ENCODE measurements around the gene F8A2.
"Not testable (repeated sequence)": the region's sequence is repeated elsewhere in the genome, so short reads cannot be mapped to it uniquely, and the experiment has no call there.

The F8A2 gene

DNA sequence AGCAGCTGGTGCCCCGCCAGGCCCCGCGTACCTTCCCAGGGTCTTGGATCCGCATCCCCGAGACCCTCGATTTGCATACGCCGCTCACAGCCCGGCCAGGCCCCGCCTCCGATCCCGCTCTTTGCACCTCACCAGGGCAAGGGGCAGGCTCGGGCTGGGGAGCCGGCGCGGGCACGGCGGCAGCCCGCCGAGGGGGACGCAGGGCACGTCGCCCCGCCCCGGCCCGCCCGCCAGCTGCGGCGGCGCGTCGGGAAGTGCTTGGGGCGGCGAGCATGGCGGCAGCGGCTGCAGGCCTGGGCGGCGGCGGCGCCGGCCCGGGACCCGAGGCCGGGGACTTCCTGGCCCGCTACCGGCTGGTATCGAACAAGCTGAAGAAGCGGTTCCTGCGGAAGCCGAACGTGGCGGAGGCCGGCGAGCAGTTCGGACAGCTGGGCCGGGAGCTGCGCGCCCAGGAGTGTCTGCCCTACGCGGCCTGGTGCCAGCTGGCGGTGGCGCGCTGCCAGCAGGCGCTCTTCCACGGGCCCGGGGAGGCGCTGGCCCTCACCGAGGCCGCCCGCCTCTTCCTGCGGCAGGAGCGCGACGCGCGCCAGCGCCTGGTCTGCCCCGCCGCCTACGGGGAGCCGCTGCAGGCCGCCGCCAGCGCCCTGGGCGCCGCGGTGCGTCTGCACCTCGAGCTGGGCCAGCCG is at the start of gene F8A2:
TSS of gene F8A2 (plus strand) at position 253 of the 686 bp plus-strand sequence. CDS start at position 273, 20 bp downstream.
- H3K4me1 ChIP-seq (ENCODE audit: insufficient read depth, low read length, severe bottlenecking); H4K20me1 ChIP-seq (ENCODE audit: insufficient read depth, low read length); H3K36me3 ChIP-seq (ENCODE audit: insufficient read depth, low read length); H3K9ac ChIP-seq (ENCODE audit: low read length); H3K4me3 ChIP-seq (ENCODE audit: low read depth, low read length, poor library complexity, severe bottlenecking); H2AFZ ChIP-seq (ENCODE audit: low read length); H3K9me2 ChIP-seq (ENCODE audit: low read depth, low read length); H3F3A ChIP-seq (ENCODE audit: insufficient read depth, low read length); H3K27ac ChIP-seq (ENCODE audit: low read depth, low read length, poor library complexity, severe bottlenecking); H3K79me2 ChIP-seq (ENCODE audit: insufficient read depth, low read length); H3K27me3 ChIP-seq (ENCODE audit: insufficient read depth, low read length); H3K9me3 ChIP-seq (ENCODE audit: low read length); H3K4me2 ChIP-seq (ENCODE audit: low read length): not testable (repeated sequence)

GRCh38 chrX:155333544-155334100 is 48.3 kb upstream of the F8A2 start:
- no peak overlapping the region for H3K4me3 ChIP-seq (ENCODE audit: low read depth, low read length, poor library complexity, severe bottlenecking)
- H3F3A ChIP-seq (ENCODE audit: insufficient read depth, low read length), result no peaks in the 10 kb centered on the region
- TF ChIP-seq CTCF (IDR thresholded peaks at IDR 0.05; ENCODE audit: low read length) (no peak), EZH2 (IDR thresholded peaks at IDR 0.05; ENCODE audit: borderline replicate concordance, low read length) (no peak)
- H2AFZ ChIP-seq (ENCODE audit: low read length), result no peak overlapping the region
- no peaks in the 10 kb centered on the region for H4K20me1 ChIP-seq (ENCODE audit: insufficient read depth, low read length)
- no peak overlapping the region for H3K4me2 ChIP-seq (ENCODE audit: low read length)
- no peak overlapping the region for H3K9ac ChIP-seq (ENCODE audit: low read length)
- no peaks in the 10 kb centered on the region for H3K36me3 ChIP-seq (ENCODE audit: insufficient read depth, low read length)
- H3K9me2 ChIP-seq (ENCODE audit: low read depth, low read length), result no peaks in the 10 kb centered on the region
- H3K27ac ChIP-seq (ENCODE audit: low read depth, low read length, poor library complexity, severe bottlenecking), result no peak overlapping the region
- H3K79me2 ChIP-seq (ENCODE audit: insufficient read depth, low read length), result no peaks in the 10 kb centered on the region
- H3K9me3 ChIP-seq (ENCODE audit: low read length), result no peaks in the 10 kb centered on the region
- no peaks in the 10 kb centered on the region for H3K27me3 ChIP-seq (ENCODE audit: insufficient read depth, low read length)
- H3K4me1 ChIP-seq (ENCODE audit: insufficient read depth, low read length, severe bottlenecking), result no peaks in the 10 kb centered on the region

DNA sequence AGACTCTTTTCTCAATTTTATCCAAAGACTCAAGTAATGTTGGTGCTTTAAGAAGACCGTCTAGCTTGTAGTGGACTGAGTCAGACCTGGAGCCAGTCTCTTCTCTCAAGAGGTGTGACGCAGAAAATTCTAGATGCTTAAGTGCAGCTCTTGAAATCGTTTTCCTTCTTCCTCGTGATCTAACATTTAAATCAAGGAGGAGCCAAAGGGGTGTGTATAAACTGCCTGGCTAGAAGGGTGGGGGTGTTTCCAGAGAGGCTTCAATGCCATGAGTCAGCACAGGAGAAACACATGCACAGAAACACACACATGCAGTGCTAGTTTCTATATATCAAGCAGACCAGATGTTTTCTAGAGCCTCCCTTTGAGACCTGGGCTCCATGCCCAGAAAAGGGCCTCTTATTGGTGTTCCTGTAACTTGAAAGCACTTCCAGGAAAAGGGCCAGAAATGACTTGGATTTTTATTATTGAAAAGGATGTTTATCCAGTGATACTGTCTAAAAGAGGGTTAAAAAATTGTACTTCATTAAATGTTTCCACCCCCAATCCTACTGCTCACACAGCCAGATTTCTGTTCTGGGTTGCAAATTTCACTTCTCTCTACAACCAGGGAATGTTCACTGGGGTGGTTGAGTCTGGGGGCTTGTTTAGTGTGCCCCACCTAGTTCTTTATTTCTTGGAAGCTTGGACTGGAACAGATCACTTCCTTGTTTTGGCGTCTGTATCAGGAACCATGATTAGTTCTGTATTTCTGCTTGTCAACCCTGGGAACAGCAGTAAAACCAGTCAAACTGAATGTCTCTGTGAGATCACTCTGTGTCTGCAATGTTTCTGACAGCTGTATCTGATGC is 47.2 kb upstream of the F8A2 start, which contains the start of gene CLIC2:
TSS of gene CLIC2 (minus strand) at position 129 of the 851 bp plus-strand sequence. CDS start 187 bp downstream, outside the sequence.
- Histone ChIP-seq H3K4me3 (ENCODE audit: low read depth, low read length, poor library complexity, severe bottlenecking) (no peak within 1 kb of the TSS), H3K4me1 (ENCODE audit: insufficient read depth, low read length, severe bottlenecking) (no peaks in the 10 kb centered on the region), H3K27ac (ENCODE audit: low read depth, low read length, poor library complexity, severe bottlenecking) (no peak within 1 kb of the TSS), H3F3A (ENCODE audit: insufficient read depth, low read length) (no peaks in the 10 kb centered on the region), H3K9me3 (ENCODE audit: low read length) (no peaks in the 10 kb centered on the region), H3K9me2 (ENCODE audit: low read depth, low read length) (no peaks in the 10 kb centered on the region), H3K36me3 (ENCODE audit: insufficient read depth, low read length) (no peaks in the 10 kb centered on the region), H3K4me2 (ENCODE audit: low read length) (no peak within 1 kb of the TSS), H2AFZ (ENCODE audit: low read length) (no peak within 1 kb of the TSS), H4K20me1 (ENCODE audit: insufficient read depth, low read length) (no peaks in the 10 kb centered on the region), H3K9ac (ENCODE audit: low read length) (no peak within 1 kb of the TSS), H3K79me2 (ENCODE audit: insufficient read depth, low read length) (no peaks in the 10 kb centered on the region), H3K27me3 (ENCODE audit: insufficient read depth, low read length) (no peaks in the 10 kb centered on the region)
- TF ChIP-seq CTCF (IDR thresholded peaks at IDR 0.05; ENCODE audit: low read length), result no peak
- TF ChIP-seq EZH2 (IDR thresholded peaks at IDR 0.05; ENCODE audit: borderline replicate concordance, low read length), result no peak

DNA sequence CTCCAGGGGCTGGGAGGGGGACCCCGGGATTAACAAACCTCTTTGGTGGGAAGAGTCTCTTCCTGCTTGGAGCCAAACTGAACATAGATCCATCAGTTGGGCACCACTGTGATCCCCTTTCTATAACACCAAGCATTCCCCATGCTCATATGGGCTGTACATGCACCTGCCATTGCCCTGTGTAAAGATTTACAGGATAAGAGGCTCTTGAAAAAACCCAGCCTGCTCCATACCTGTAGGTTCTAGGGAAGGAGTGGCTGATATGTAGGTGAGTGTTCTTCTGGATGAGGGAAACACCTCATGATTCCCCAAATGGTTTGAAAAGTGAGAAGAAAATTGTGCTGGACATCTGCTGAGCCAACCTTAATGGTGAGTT is 46.6 kb upstream of the F8A2 start:
- H3K9ac ChIP-seq (ENCODE audit: low read length); H3K9me2 ChIP-seq (ENCODE audit: low read depth, low read length); H3K79me2 ChIP-seq (ENCODE audit: insufficient read depth, low read length); H3K4me1 ChIP-seq (ENCODE audit: insufficient read depth, low read length, severe bottlenecking); H3K36me3 ChIP-seq (ENCODE audit: insufficient read depth, low read length); H3F3A ChIP-seq (ENCODE audit: insufficient read depth, low read length); H3K27ac ChIP-seq (ENCODE audit: low read depth, low read length, poor library complexity, severe bottlenecking); H3K9me3 ChIP-seq (ENCODE audit: low read length); H2AFZ ChIP-seq (ENCODE audit: low read length); H3K4me3 ChIP-seq (ENCODE audit: low read depth, low read length, poor library complexity, severe bottlenecking); H4K20me1 ChIP-seq (ENCODE audit: insufficient read depth, low read length); H3K4me2 ChIP-seq (ENCODE audit: low read length); H3K27me3 ChIP-seq (ENCODE audit: insufficient read depth, low read length): not testable (repeated sequence)

DNA sequence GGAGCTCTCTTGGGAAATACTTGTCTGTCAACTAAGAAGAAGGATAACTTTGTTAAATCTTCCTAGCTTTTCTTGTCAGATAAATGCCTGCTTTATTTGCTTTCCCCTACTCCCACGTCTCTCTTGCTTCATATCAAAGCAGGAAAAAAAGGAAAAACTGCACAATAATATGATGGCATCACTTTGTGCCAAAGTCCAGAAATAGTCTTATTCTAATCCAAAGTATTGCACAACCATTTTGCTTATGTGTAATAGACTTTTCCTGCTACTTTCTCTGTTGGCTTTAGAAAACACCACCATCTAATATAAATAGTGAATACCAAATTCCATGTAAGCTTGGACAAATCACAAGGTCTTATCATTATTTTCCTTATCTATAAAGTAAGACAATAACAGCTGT is 36.2 kb upstream of the F8A2 start:
- not testable (repeated sequence) for H3K4me3 ChIP-seq (ENCODE audit: low read depth, low read length, poor library complexity, severe bottlenecking); H3K9me2 ChIP-seq (ENCODE audit: low read depth, low read length); H3K27me3 ChIP-seq (ENCODE audit: insufficient read depth, low read length); H3K79me2 ChIP-seq (ENCODE audit: insufficient read depth, low read length); H4K20me1 ChIP-seq (ENCODE audit: insufficient read depth, low read length); H3K27ac ChIP-seq (ENCODE audit: low read depth, low read length, poor library complexity, severe bottlenecking); H2AFZ ChIP-seq (ENCODE audit: low read length); H3K36me3 ChIP-seq (ENCODE audit: insufficient read depth, low read length); H3K9me3 ChIP-seq (ENCODE audit: low read length); H3F3A ChIP-seq (ENCODE audit: insufficient read depth, low read length); H3K9ac ChIP-seq (ENCODE audit: low read length); H3K4me2 ChIP-seq (ENCODE audit: low read length); H3K4me1 ChIP-seq (ENCODE audit: insufficient read depth, low read length, severe bottlenecking)
